Uterus (tissue), 4 donors: ENCODE results near the gene FASLG. TPM values are rescaled to one million over a fixed set of nuclear protein-coding genes. Genes with fewer than 3 reads are reported as not detected.
"Not testable (repeated sequence)": the region's sequence is repeated elsewhere in the genome, so short reads cannot be mapped to it uniquely, and the experiment has no call there.

Experiments
- DNase-seq, 2 donors: peaks; one replicate each; pipeline ENCODE4 v3.0.0-alpha.2; 2019 to 2020
- H3K27ac ChIP-seq, 2 donors: fragments of 200-600 bp; sonication (generic); 1 replicate in 1 of 2; 2 replicates in 1 of 2; pipeline ENCODE4 v1.5.1; 2016 to 2018
- H3K27me3 ChIP-seq, 2 donors: fragments of 200-600 bp; sonication (generic); one replicate each; pipeline ENCODE4 v1.5.1; 2018 to 2019; ENCODE audit warnings: control low read depth in 1 of 2
- H3K36me3 ChIP-seq, 2 donors: fragments of 200-600 bp; sonication (generic); one replicate each; pipeline ENCODE4 v1.5.1; 2019; ENCODE audit warnings: control low read depth in 1 of 2
- H3K4me1 ChIP-seq, 2 donors: fragments of 200-600 bp; sonication (generic); one replicate each; pipeline ENCODE4 v1.5.1; 2018 to 2019; ENCODE audit warnings: control low read depth in 1 of 2
- H3K4me3 ChIP-seq, 2 donors: fragments of 200-600 bp; sonication (generic); 1 replicate in 1 of 2; 2 replicates in 1 of 2; pipeline ENCODE4 v1.5.1; 2018 to 2019; ENCODE audit warnings: mild to moderate bottlenecking in 1 of 2
- H3K9me3 ChIP-seq, 2 donors: fragments of 200-600 bp; sonication (generic); one replicate each; pipeline ENCODE4 v1.5.1; 2019; ENCODE audit warnings: control low read depth in 1 of 2
- POLR2A ChIP-seq, 2 donors: fragments of 450-650 bp; IDR thresholded peaks; one replicate each; pipeline ENCODE4 v1.6.1; 2016; ENCODE audit warnings: antibody characterized with exemption in 2 of 2, mild to moderate bottlenecking in 1 of 2, moderate library complexity in 1 of 2
- intact Hi-C: fragments of 100-400 bp; cut with DNase I; formaldehyde crosslinking; loops from one replicate; pipeline ENCODE4 v1.15.1; 2023; ENCODE audit warnings: low total_unique reads
- total RNA-seq, 4 donors: library from RNA; depleted of rRNA in 3 of 4; stranded (reverse); fragments of >200 nt in 3 of 4; gene quantifications; one replicate each; pipeline versions ENCODE4 v1.1.0 to v1.2.4, GENCODE V29; 2014 to 2023
- TF ChIP-seq, protein P1 (sequence below), 4 experiments: fragments of 200-600 bp in 2 of 4; fragments of 450-650 bp in 2 of 4; sonication (generic) in 2 of 4; IDR thresholded peaks; one replicate each; pipeline ENCODE4 v1.5.1; 2016 to 2019; ENCODE audit warnings: antibody characterized with exemption in 4 of 4, mild to moderate bottlenecking in 2 of 4, moderate library complexity in 1 of 4
- donor health status: DM: yes; HTN: yes; CAD: no.

FASLG gene
- total RNA-seq, 4 donors from 2014 or later: 0.28 TPM; not detected in 3

DNA sequence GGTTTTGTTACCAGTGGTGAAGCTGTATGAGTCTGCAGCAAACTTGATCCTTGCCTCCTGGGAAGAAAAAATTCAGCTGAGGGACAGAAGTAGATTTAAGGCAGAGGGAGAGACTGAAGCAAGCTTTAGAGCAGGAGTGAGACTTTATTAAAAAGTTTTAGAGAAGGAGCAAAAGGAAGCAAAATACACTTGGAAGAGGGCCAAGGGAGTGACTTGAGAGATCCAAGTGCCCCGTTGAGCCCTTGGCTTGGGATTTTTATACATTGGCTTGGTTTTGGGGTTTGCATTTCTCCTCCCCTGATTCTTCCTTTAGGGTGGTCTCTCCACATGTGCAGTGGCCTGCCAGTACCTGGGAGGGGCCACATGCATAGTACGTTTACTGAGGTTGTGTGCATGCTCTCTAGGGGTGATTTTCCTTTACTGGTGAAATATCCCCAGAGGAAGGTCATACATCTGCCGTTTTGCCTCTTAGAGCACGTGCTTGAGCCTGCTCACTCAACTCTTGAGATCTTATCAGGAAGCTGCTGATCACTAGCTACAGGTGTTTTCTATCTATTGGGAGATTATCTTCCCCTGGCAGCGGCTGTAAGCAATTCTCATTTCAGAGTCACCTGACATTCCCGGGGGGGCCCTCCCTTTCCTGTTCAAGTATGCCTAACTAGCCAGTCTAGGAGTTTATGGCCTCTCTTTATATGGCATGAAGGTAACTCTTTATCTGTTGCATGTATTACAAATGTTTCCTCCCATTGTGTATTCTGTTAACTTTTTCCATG lies 20.3 kb downstream of the FASLG start:
- DNase-seq: no peak
- H3K4me1 ChIP-seq: no peaks in the 10 kb centered on the region
- H3K9me3 ChIP-seq: no peaks in the 10 kb centered on the region
- intact Hi-C loops: no loop called here
- no peaks in the 10 kb centered on the region for H3K36me3 ChIP-seq
- TF ChIP-seq, protein P1, sequence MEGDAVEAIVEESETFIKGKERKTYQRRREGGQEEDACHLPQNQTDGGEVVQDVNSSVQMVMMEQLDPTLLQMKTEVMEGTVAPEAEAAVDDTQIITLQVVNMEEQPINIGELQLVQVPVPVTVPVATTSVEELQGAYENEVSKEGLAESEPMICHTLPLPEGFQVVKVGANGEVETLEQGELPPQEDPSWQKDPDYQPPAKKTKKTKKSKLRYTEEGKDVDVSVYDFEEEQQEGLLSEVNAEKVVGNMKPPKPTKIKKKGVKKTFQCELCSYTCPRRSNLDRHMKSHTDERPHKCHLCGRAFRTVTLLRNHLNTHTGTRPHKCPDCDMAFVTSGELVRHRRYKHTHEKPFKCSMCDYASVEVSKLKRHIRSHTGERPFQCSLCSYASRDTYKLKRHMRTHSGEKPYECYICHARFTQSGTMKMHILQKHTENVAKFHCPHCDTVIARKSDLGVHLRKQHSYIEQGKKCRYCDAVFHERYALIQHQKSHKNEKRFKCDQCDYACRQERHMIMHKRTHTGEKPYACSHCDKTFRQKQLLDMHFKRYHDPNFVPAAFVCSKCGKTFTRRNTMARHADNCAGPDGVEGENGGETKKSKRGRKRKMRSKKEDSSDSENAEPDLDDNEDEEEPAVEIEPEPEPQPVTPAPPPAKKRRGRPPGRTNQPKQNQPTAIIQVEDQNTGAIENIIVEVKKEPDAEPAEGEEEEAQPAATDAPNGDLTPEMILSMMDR (IDR thresholded peaks at IDR 0.05): no peak
- no peak for TF ChIP-seq POLR2A (IDR thresholded peaks at IDR 0.05)
- H3K27ac ChIP-seq: no peak overlapping the region
- no peak overlapping the region for H3K4me3 ChIP-seq
- H3K27me3 ChIP-seq: no peaks in the 10 kb centered on the region

DNA sequence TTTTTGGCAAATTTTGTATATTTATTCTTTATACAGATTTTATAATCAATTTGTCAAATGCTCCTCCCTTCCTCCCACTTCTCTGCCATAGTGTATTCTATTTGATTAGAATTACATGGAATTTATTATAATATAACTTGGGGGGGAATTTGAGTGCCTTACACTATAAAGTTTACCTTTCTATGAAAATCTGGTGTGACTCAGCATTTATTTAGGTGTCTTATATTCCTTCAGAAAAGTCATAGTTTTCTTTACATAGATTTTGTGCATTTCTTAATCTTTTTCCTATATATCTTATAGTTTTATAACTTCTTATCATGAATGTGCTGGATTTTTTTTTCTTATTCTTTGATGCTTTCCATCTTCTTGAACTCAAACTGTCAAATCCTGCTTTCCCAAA lies 21.3 kb downstream of the FASLG start:
- TF ChIP-seq POLR2A (IDR thresholded peaks at IDR 0.05): no peak
- TF ChIP-seq, protein P1 (IDR thresholded peaks at IDR 0.05): no peak
- Histone ChIP-seq H3K4me1 (no peaks in the 10 kb centered on the region), H3K36me3 (no peaks in the 10 kb centered on the region), H3K4me3 (no peak overlapping the region), H3K9me3 (no peaks in the 10 kb centered on the region), H3K27ac (no peak overlapping the region), H3K27me3 (no peaks in the 10 kb centered on the region)
- DNase-seq: no peak
- intact Hi-C loops: no loop called here

DNA sequence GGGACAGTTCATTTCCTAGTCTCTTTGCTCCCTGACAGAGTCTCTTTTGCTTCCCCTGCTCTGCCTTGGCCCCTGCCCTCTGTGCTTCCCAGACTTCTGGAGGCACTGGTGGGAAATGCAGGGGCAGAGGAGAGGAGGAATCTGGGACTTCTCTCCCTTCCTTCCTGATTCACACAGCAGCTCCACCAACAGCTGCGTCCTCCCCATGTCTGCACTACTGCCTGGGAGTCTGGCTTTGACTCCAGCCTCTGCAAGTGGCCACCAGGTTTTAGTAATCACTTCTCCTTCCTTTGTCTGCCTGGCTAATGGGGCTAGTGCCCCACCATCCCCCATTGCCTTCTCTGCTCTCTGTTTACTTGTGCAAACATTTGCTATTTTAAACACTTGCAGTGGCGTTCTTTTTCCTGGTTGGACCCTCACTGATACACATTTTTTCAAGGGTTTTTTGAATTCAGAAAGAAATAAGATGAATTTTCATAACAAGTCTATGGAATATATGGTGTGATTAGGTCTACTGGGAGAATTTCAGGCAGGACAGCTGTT lies 21.9 kb downstream of the FASLG start:
- TF ChIP-seq, protein P1 (IDR thresholded peaks at IDR 0.05): no peak
- H3K9me3 ChIP-seq: no peaks in the 10 kb centered on the region
- intact Hi-C loops: no loop called here
- DNase-seq: no peak
- H3K27ac ChIP-seq: no peak overlapping the region
- H3K4me1 ChIP-seq: no peaks in the 10 kb centered on the region
- H3K27me3 ChIP-seq: no peaks in the 10 kb centered on the region
- no peak overlapping the region for H3K4me3 ChIP-seq
- no peaks in the 10 kb centered on the region for H3K36me3 ChIP-seq

DNA sequence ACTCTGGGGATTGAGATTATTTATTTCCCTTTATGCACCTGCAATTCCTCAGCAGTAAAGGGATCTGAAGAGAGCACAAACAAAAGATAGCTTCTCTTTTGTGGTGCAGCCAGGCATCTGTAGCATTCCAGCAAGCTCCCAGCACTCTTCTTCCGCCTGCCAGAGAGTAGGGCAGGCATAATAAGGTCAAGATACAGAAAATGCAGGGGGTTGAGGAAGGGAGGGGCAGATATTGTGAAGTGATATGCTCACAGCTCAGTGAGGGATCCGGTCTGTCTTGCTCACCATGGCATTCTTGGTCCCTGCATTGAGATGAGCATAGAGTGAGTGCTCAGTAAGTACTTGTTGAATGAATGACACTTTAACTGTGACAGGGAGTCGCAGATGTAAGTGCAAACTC lies 23.9 kb downstream of the FASLG start:
- intact Hi-C loops: no loop called here
- TF ChIP-seq, protein P1 (IDR thresholded peaks at IDR 0.05): no peak
- Histone ChIP-seq H3K4me1 (no peaks in the 10 kb centered on the region), H3K27me3 (no peaks in the 10 kb centered on the region), H3K27ac (no peak overlapping the region), H3K9me3 (no peaks in the 10 kb centered on the region), H3K4me3 (no peak overlapping the region), H3K36me3 (no peaks in the 10 kb centered on the region)
- DNase-seq: no peak

DNA sequence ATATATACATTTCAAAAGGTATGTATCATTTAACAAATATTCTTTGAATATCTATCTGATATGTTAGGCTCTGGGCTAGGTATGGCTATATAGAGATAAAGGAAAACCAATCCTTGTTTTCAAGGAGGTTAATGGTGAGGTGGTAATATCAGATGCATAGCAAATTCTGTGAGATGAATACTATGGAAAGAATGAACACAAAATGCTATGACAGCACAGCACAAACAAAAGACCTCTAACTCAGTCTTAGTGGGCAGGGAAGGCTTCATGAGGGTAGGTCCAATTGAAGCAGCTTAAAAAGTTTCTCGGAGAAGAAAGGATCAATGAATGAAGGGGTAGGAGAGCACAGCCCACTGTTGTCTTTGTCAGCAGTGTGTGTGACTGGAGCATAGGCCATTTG lies 27.2 kb downstream of the FASLG start:
- Histone ChIP-seq H3K27me3 (no peaks in the 10 kb centered on the region), H3K9me3 (no peaks in the 10 kb centered on the region), H3K4me1 (no peaks in the 10 kb centered on the region), H3K27ac (no peak overlapping the region), H3K36me3 (no peaks in the 10 kb centered on the region), H3K4me3 (no peak overlapping the region)
- TF ChIP-seq POLR2A (IDR thresholded peaks at IDR 0.05): no peak
- TF ChIP-seq, protein P1 (IDR thresholded peaks at IDR 0.05): no peak
- DNase-seq: no peak
- intact Hi-C loops: no loop called here

DNA sequence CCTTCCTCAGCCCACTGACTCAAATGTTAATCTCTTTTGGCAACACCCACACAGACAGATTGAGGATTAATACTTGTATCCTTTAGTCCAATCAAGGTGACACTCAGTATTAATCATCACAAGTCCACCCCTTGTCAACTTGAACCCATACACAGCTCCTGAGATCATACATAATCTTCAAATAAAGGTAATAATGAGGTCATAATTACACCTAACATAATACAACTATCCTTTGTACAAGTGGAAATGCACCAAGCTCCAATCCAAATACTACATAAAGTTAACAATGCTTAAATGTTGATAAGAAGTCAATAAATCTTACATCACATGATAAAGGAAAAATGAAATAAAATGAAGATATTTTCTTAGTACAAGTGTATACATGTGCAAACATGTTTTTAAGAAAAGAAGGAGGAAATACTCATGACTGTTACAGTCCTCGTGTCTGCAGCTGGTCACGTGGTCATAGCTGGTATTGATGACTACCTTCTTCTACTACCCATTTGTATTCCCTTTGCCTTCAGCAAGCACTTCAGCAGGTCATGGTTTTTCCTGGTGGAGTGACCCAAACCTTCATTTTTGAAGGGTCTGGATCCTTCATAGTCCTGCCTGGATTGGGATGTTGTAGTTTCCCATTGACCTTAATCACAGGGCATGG lies 29.7 kb downstream of the FASLG start:
- intact Hi-C loops, H3K4me3 ChIP-seq, DNase-seq, H3K27ac ChIP-seq, H3K9me3 ChIP-seq, H3K27me3 ChIP-seq, H3K36me3 ChIP-seq, H3K4me1 ChIP-seq: not testable (repeated sequence)

DNA sequence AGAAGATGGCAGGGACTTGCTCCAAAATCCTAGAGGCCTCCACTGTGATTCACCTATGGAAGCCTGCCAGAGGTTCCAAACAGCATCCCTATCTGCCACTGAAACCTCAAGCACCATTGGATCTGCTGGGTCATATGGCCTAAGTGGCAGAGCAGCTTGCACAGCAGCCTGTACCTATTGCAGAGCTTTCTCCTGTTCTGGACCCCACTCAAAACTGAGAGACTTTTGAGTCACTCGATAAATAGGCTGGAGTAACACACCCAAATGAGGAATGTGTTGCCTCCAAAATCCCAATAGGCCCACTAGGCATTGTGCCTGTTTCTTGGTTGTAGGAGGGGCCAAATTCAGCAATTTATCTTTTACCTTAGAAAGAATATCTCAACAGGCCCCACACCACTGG lies 32.0 kb downstream of the FASLG start:
- H3K27me3 ChIP-seq, H3K27ac ChIP-seq, intact Hi-C loops, DNase-seq, H3K36me3 ChIP-seq, H3K4me3 ChIP-seq, H3K4me1 ChIP-seq, H3K9me3 ChIP-seq: not testable (repeated sequence)
